SJCRH30 (cell line): Measurements from ENCODE around the gene HNRNPA0. TPM values are rescaled to one million over a fixed set of nuclear protein-coding genes. Genes with fewer than 3 reads are reported as not detected.

Experiments
- DNase-seq, 2 experiments: peaks; one replicate each; pipeline ENCODE4 v3.0.0-alpha.2; 2015 to 2020
- H3K27ac ChIP-seq: fragments of 250-450 bp; sonication (Bioruptor Pico); 2 replicates; pipeline ENCODE4 v1.5.1; 2020; ENCODE audit warnings: mild to moderate bottlenecking, moderate library complexity
- H3K27me3 ChIP-seq: fragments of 250-450 bp; sonication (Bioruptor Pico); 2 replicates; pipeline ENCODE4 v1.5.1; 2020; ENCODE audit warnings: mild to moderate bottlenecking, moderate library complexity
- H3K36me3 ChIP-seq: fragments of 250-450 bp; sonication (Bioruptor Pico); 2 replicates; pipeline ENCODE4 v1.5.1; 2020; ENCODE audit warnings: mild to moderate bottlenecking, moderate library complexity
- H3K4me1 ChIP-seq: fragments of 250-450 bp; sonication (Bioruptor Pico); 2 replicates; pipeline ENCODE4 v1.5.1; 2020; ENCODE audit warnings: mild to moderate bottlenecking, moderate library complexity
- H3K4me3 ChIP-seq: fragments of 250-450 bp; sonication (Bioruptor Pico); 2 replicates; pipeline ENCODE4 v1.5.1; 2020; ENCODE audit warnings: mild to moderate bottlenecking, moderate library complexity
- H3K9me3 ChIP-seq: fragments of 250-450 bp; sonication (Bioruptor Pico); replicated peaks from 2 replicates; pipeline ENCODE4 v1.5.1; 2020; ENCODE audit warnings: mild to moderate bottlenecking, moderate library complexity
- total RNA-seq: library from RNA; depleted of rRNA; stranded (reverse); fragments of >200 nt; shearing (Covaris generic); gene quantifications from 2 replicates; pipeline ENCODE4 v1.2.3, GENCODE V29; 2014

Gene HNRNPA0
- total RNA-seq, 1 experiment from 2014 or later = 36.3 TPM

DNA sequence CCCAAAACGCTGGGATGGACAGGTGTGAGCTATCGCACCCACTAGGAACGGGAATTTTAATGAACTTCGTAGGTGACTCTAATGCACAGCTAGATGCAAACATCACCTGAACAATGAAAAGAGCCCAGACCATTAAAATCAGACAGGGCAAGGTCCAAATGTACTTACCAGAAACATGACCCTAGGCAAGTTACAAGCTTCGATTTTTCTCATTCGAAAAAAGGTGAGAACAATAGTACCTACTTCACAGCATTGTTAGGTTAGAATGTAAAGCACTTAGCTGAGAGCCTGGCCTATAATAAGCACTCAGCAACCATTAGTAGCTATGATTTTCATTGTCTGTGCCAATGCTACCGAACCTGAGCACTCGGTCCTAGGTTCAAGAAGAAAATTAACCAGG, 12.4 kb downstream of the HNRNPA0 start:
- H3K4me3 ChIP-seq = no peak overlapping the region
- no peak for DNase-seq
- no peaks in the 10 kb centered on the region for H3K4me1 ChIP-seq
- H3K36me3 ChIP-seq = no peaks in the 10 kb centered on the region
- H3K9me3 ChIP-seq = peaks cover 2% of the 10 kb centered on the region; the same call in 1 of the 2 replicates
- no peak overlapping the region for H3K27ac ChIP-seq
- H3K27me3 ChIP-seq = no peaks in the 10 kb centered on the region

DNA sequence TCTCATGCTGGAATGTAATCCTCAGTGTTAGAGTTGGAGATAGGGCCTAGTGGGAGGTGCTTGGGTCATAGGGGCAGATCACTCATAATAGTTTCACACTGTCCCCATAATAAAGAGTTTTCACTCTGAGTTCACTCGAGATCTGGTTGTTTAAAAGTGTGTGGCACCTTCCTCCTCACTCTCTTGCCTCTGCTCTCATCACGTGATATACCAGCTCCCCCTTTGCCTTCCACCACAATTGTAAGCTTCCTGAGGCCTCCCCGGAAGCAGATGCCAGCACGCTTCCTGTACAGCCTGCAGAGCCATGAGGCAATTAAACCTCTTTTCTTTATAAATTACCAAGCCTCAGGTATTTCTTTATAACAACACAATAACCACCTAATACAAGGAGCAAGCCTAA, 14.4 kb downstream of the HNRNPA0 start:
- H3K36me3 ChIP-seq = no peaks in the 10 kb centered on the region
- H3K4me3 ChIP-seq = no peak overlapping the region
- DNase-seq = no peak
- peaks cover 2% of the 10 kb centered on the region; the same call in 1 of the 2 replicates for H3K9me3 ChIP-seq
- H3K4me1 ChIP-seq = no peaks in the 10 kb centered on the region
- no peak overlapping the region for H3K27ac ChIP-seq
- no peaks in the 10 kb centered on the region for H3K27me3 ChIP-seq

DNA sequence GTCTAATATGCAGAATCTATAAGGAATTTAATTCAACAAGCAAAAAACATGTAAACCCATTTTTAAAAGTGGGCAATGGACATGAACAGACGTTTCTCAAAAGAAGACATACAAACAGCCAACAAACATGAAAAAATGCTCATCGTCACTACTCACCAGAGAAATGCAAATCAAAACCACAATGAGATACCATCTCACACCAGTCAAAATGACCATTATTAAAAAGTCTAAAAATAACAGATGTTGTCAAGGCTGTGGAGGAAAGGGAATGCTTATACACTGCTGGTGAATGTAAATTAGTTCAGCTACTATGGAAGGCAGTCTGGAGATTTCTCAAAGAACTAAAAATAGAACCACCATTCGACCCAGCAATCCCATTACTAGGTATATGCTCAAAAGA, 15.2 kb downstream of the HNRNPA0 start:
- no peaks in the 10 kb centered on the region for H3K36me3 ChIP-seq
- no peaks in the 10 kb centered on the region for H3K4me1 ChIP-seq
- H3K9me3 ChIP-seq = peaks cover 2% of the 10 kb centered on the region; the same call in 1 of the 2 replicates
- H3K27ac ChIP-seq = no peak overlapping the region
- H3K27me3 ChIP-seq = no peaks in the 10 kb centered on the region
- H3K4me3 ChIP-seq = no peak overlapping the region
- DNase-seq = no peak

DNA sequence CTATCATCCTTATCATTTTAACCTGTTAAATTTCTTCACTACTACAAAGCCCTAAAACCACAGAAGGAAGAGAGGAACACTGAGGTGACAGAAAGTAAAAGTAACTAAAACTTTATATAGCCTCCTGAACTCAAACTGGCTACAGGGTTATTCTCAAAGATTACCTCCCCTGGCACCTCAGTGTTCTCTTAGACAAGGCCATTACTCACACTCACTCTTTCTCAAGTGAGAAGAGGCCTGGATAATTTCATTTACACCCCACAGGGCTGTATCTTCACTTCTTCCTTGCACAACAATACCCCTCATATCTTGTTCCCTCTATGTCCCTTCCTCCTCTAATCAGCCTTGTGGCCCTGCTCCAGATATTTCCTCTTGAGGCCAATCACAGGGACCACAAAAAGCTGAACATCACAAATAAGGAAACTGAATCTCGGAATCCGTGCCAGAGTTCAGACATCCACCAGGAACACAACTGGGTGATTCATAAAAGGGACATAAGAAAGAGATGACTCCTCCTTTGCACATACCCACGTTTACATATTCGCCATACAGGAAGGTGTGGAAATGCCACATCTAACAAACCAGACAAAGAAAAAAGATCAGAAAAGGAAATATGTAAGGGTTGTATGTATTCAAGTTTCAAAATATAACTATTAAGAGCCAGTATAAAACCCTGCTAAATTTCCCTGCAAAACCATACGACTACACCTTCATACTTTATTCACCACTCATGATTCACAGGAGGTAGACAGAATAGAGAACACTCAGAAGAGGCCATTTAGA, 16.6 kb downstream of the HNRNPA0 start:
- H3K27ac ChIP-seq = no peak overlapping the region
- H3K27me3 ChIP-seq = peaks cover 5% of the 10 kb centered on the region; the same call in 1 of the 2 replicates
- H3K9me3 ChIP-seq = peaks cover 2% of the 10 kb centered on the region; the same call in 1 of the 2 replicates
- no peaks in the 10 kb centered on the region for H3K36me3 ChIP-seq
- H3K4me1 ChIP-seq = no peaks in the 10 kb centered on the region
- no peak for DNase-seq
- no peak overlapping the region for H3K4me3 ChIP-seq

DNA sequence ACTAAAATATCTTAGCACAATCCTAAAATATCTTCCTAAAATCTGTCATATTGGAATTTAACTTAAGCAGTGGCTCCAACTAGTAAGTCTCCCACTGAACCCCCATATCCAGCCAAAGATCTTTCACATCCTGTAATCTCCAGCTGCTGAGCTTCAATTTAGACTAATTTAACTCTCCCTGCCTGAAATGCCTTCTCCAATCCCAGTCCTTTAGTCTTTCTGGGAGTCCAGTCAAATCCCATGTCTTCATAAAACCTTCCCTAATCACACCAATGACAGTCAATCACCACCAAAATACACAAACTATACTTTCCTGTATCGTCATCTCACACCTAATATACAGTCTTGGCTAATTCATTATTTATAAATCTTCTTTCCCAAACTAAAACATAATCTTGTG, 17.7 kb downstream of the HNRNPA0 start:
- no peaks in the 10 kb centered on the region for H3K4me1 ChIP-seq
- H3K9me3 ChIP-seq = peaks cover 2% of the 10 kb centered on the region; the same call in 1 of the 2 replicates
- no peak for DNase-seq
- no peaks in the 10 kb centered on the region for H3K36me3 ChIP-seq
- no peak overlapping the region for H3K4me3 ChIP-seq
- H3K27me3 ChIP-seq = peaks cover 5% of the 10 kb centered on the region; the same call in 1 of the 2 replicates
- no peak overlapping the region for H3K27ac ChIP-seq

DNA sequence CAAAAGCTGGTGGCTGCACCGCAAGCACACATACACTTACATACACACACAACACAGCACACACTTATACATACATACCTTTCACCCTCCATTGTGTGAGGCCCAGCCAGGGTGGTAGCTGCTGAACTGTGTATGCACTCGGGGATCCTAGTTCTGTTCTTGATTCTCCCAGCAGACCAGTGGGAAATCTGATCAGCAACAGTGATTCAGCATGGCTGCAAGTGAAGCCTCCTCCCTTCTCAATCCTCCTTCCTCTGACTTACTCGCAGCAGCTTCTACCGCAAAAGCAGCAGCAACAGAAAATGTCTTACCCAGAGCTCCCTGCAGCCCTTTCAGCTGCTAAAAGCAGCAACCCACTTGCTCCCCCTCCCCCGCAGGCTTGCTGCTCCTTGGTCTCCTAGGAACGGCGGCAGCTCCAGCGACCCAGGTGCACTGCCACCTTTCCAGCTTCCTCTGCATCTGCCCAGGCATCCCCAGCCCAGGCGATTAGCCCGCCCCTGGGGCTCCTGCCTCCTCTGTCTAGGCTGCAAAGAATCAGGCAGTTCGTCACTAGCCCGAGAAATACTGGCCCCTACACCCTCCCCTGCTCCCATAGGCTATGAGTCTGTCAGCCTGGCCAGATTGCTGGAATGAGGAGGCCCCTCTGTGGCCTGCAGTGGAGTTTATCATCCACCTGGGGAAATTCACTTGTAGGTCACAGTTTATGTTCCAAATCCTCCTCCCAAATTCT, 18.4 kb downstream of the HNRNPA0 start, which contains the start of gene KLHL3:
Gene KLHL3, minus strand, starts transcription at position 535 of the 730 bp plus-strand sequence. Its CDS starts 443 bp downstream, at position 92.
- H3K4me1 ChIP-seq = no peaks in the 10 kb centered on the region
- no peak within 1 kb of the TSS for H3K4me3 ChIP-seq
- H3K9me3 ChIP-seq = peaks cover 2% of the 10 kb centered on the region; the same call in 1 of the 2 replicates
- H3K36me3 ChIP-seq = no peaks in the 10 kb centered on the region
- peaks cover 5% of the 10 kb centered on the region; the same call in 1 of the 2 replicates for H3K27me3 ChIP-seq
- no peak within 1 kb of the TSS for H3K27ac ChIP-seq
- DNase-seq = no peak

DNA sequence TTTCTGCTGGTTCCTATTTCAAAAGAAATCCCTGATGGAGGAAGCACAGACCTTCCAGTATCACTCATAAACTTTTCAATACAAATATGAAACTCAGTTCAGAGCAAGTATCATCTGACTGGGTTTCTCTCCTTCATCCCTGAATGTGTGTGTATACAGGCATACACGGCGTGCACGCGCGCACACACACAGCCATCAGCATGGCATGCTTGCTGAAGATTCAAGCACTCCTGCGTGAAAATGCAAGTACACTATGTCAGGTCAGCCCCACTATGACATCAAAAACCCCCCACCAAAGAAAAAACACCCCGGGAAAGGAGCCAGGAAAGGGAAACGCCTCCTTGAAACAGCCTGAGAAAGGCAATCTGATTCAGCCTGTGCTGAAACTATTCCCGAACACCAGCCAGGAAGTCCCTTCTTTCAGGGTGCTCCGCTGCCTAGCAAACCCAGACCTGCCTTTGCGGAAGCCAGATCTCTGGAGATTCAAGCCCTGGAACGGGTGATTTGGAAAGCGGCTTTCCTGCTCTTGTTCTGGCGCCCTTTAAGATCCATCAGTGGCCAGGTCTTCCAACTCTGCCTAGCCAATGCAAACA, 19.1 kb downstream of the HNRNPA0 start:
- peaks cover 5% of the 10 kb centered on the region; the same call in 1 of the 2 replicates for H3K27me3 ChIP-seq
- H3K36me3 ChIP-seq = no peaks in the 10 kb centered on the region
- peaks cover 2% of the 10 kb centered on the region; the same call in 1 of the 2 replicates for H3K9me3 ChIP-seq
- no peaks in the 10 kb centered on the region for H3K4me1 ChIP-seq
- no peak overlapping the region for H3K27ac ChIP-seq
- no peak for DNase-seq
- H3K4me3 ChIP-seq = no peak overlapping the region

DNA sequence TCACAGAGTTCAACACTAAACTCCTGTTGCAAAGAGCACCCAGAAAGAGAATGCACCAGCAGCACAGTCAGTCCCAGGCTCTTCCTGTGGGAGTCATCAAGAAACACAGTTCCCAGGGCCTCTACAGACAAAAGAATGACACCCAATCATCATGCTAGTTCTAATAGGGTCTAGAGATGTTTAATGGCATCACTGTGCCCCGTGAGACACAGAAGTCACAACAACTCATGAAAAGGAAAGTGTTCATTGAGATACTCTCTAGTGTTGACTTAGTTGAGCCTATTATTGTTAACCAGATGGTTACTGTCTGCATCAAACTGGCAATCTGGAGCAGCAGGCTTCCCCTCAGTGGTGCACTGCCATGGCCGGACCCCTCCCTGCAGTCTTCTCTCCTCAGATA, 19.8 kb downstream of the HNRNPA0 start:
- H3K4me1 ChIP-seq = no peaks in the 10 kb centered on the region
- H3K9me3 ChIP-seq = peaks cover 2% of the 10 kb centered on the region; the same call in 1 of the 2 replicates
- DNase-seq = no peak
- H3K27ac ChIP-seq = no peak overlapping the region
- no peak overlapping the region for H3K4me3 ChIP-seq
- no peaks in the 10 kb centered on the region for H3K36me3 ChIP-seq
- peaks cover 5% of the 10 kb centered on the region; the same call in 1 of the 2 replicates for H3K27me3 ChIP-seq

DNA sequence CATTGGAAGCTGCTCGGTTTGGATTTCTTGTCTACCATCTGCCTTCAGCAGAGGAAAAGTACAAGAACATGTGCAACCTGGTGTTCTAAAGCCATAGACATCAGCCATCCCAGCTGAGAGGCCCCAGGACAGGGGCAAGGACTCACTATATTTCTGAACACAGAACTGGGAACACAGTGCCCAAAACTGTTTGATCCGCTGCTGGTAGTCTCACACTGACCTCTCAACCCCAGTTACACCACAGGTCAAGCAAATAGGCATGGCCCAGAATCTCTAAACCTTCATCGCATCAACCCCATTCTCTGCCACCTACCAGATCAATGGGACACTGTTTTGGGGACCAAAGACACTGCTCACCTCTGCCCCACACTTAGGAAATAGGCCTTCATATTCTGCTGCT, 20.2 kb downstream of the HNRNPA0 start:
- Histone ChIP-seq H3K27me3 (peaks cover 5% of the 10 kb centered on the region; the same call in 1 of the 2 replicates), H3K9me3 (0 out of 2 replicates have a peak, but pooled peaks cover 2% of the 10 kb centered on the region), H3K4me1 (no peaks in the 10 kb centered on the region), H3K4me3 (no peak overlapping the region), H3K36me3 (no peaks in the 10 kb centered on the region), H3K27ac (no peak overlapping the region)
- DNase-seq = no peak

DNA sequence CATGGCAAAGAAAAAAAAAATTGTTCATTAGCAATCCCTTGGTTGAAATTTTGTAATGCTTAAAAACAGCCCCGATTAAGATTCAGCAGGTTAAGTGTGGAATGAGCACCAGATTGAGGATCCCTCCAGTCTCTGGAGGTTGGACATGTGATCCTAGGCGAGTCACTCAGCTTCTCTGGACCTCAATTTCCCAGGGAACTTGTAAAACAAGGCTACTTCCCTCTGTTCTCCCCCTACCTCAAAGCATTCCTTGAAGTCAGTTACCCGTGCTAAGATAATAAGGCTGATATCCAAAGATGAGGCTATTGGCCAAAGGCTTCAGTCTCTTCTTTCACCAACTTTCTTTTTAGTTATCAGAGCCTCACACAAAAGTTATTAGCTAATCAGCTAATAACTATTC, 21.2 kb downstream of the HNRNPA0 start:
- 0 out of 2 replicates have a peak, but pooled peaks cover 2% of the 10 kb centered on the region for H3K9me3 ChIP-seq
- no peaks in the 10 kb centered on the region for H3K4me1 ChIP-seq
- peaks cover 5% of the 10 kb centered on the region; the same call in 1 of the 2 replicates for H3K27me3 ChIP-seq
- no peaks in the 10 kb centered on the region for H3K36me3 ChIP-seq
- no peak overlapping the region for H3K4me3 ChIP-seq
- no peak for DNase-seq
- H3K27ac ChIP-seq = no peak overlapping the region

DNA sequence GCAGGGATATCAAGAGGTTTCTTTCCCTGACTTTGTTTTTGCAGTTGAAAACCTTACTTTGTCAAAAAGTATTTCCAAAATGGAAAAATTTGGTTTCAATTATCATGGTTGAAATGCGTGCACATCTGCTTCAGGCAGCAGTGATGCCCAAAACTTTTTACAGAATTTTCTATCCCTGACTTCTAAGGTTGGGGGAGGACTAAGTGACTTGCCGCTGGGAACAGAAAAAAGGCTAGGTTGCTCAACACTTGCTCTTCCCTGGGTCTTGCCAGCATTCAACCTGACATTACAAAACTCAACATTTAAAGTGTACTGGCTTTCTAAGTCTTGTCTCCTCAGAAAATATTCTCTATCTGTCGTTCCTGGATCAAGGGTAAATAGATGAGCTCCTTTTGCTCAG, 23.0 kb downstream of the HNRNPA0 start:
- H3K27me3 ChIP-seq = peaks cover 5% of the 10 kb centered on the region; the same call in 1 of the 2 replicates
- no peak overlapping the region for H3K27ac ChIP-seq
- H3K4me3 ChIP-seq = no peak overlapping the region
- H3K4me1 ChIP-seq = no peaks in the 10 kb centered on the region
- no peak for DNase-seq
- H3K9me3 ChIP-seq = no peaks in the 10 kb centered on the region
- no peaks in the 10 kb centered on the region for H3K36me3 ChIP-seq

DNA sequence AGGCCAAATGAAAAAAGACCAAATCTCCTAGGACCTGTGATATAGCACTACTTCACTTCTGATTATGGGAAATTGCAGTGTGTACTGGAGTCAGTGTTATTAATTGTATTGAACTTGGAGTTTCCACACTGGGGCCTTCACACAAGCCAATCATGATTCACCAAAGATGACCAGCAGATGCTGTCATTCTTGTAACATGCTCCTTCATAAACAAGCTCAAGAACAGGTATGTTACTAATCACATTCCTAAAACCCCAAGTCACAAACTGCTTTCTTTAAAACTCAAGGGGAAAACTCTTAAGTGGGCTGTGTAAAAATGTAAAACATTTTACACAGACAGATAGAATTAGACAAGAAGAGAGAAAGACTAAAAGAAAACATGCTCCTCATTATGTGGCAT, 23.8 kb downstream of the HNRNPA0 start:
- Histone ChIP-seq H3K27ac (no peak overlapping the region), H3K9me3 (no peaks in the 10 kb centered on the region), H3K4me3 (no peak overlapping the region), H3K4me1 (no peaks in the 10 kb centered on the region), H3K36me3 (no peaks in the 10 kb centered on the region), H3K27me3 (peaks cover 5% of the 10 kb centered on the region; the same call in 1 of the 2 replicates)
- no peak for DNase-seq

DNA sequence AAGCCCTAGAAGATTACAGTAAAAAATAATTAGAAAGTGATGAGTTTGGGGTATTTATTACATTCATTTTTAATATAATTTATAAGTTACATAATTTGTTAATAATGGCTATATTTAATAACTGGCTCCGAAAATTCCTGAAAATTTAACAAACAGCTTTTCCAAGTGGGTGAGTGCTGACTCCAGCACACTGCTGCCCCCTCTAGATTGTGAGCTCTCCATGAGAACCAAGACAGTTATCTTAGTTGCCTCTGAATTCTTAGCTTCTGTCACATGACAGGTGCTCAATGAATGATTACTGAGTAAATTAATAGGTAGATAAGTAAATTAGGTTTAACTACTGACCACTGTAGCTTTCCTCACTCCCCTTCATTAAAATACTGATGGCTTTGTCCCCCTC, 26.1 kb downstream of the HNRNPA0 start:
- H3K36me3 ChIP-seq = no peaks in the 10 kb centered on the region
- H3K27me3 ChIP-seq = peaks cover 4% of the 10 kb centered on the region; the same call in 1 of the 2 replicates
- no peak overlapping the region for H3K4me3 ChIP-seq
- H3K4me1 ChIP-seq = no peaks in the 10 kb centered on the region
- no peak overlapping the region for H3K27ac ChIP-seq
- 0 out of 2 replicates have a peak, but pooled peaks cover under 1% of the 10 kb centered on the region for H3K9me3 ChIP-seq
- no peak for DNase-seq

DNA sequence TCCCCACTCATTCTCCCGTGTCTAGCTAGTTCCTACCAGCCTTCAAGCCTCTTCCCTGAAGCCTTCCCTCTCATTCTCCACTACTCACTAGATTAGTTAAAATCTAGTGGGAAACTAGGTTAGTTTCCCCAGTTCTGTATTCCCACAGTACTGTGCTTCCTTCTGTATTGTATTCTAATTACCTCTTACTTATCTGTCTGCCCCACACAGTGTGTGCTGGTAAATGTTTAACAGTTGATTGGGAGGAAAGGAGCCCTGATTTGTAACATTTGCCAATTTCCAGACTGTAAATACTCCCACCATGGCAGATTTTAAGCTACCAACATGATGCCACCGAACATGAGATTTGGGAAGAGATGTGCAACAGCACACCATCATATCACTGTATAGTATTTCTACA, 26.5 kb downstream of the HNRNPA0 start:
- Histone ChIP-seq H3K27ac (no peak overlapping the region), H3K4me1 (no peaks in the 10 kb centered on the region), H3K36me3 (no peaks in the 10 kb centered on the region), H3K4me3 (no peak overlapping the region), H3K9me3 (0 out of 2 replicates have a peak, but pooled peaks cover 3% of the 10 kb centered on the region), H3K27me3 (no peaks in the 10 kb centered on the region)
- no peak for DNase-seq
